SK-N-SH (cell line): ENCODE results near the gene RNF166.

Source experiments
- CTCF ChIP-seq: fragments of 200-600 bp; sonication (generic); IDR thresholded peaks from 2 replicates; pipeline ENCODE4 v1.6.1; 2017; ENCODE audit warnings: antibody characterized with exemption, mild to moderate bottlenecking, moderate library complexity
- EP300 ChIP-seq, 2 experiments: IDR thresholded peaks; 2 replicates each; pipeline versions ENCODE4 v1.4.0 to v1.6.1; 2012; ENCODE audit warnings: borderline replicate concordance in 1 of 2, low read depth in 1 of 2, low read length in 1 of 2
- EZH2phosphoT487 ChIP-seq: fragments of 200-600 bp; sonication (generic); IDR thresholded peaks from 2 replicates; pipeline ENCODE4 v1.6.1; 2017; ENCODE audit warnings: low read depth, mixed run types, mild to moderate bottlenecking, antibody characterized with exemption, moderate library complexity, borderline replicate concordance
- FOSL2 ChIP-seq: IDR thresholded peaks from 2 replicates; pipeline ENCODE4 v1.4.0; 2012; ENCODE audit warnings: low read depth, mild to moderate bottlenecking, moderate library complexity, borderline replicate concordance
- FOXM1 ChIP-seq: IDR thresholded peaks from 2 replicates; pipeline ENCODE4 v1.4.0; 2012; ENCODE audit warnings: low read depth, mild to moderate bottlenecking
- JUND ChIP-seq: IDR thresholded peaks from 2 replicates; pipeline ENCODE4 v1.4.0; 2012
- MAX ChIP-seq: IDR thresholded peaks from 2 replicates; pipeline ENCODE4 v1.4.0; 2012; ENCODE audit warnings: low read depth
- MXI1 ChIP-seq: IDR thresholded peaks from 2 replicates; pipeline ENCODE4 v1.6.1; 2012; ENCODE audit warnings: mild to moderate bottlenecking, low read depth, low read length, improper control_type of control experiment
- NRF1 ChIP-seq: IDR thresholded peaks from 2 replicates; pipeline ENCODE4 v1.6.1; 2012; ENCODE audit warnings: low read depth, mild to moderate bottlenecking, low read length
- POLR2AphosphoS5 ChIP-seq: IDR thresholded peaks from 2 replicates; pipeline ENCODE4 v1.6.1; 2012; ENCODE audit warnings: low read depth, low read length
- SIN3A ChIP-seq: IDR thresholded peaks from 2 replicates; pipeline ENCODE4 v1.6.1; 2012; ENCODE audit warnings: low read depth, mild to moderate bottlenecking, low read length, moderate library complexity, borderline replicate concordance
- SMC3 ChIP-seq: IDR thresholded peaks from 2 replicates; pipeline ENCODE4 v1.6.1; 2012; ENCODE audit warnings: low read depth, low read length, improper control_type of control experiment
- USF2 ChIP-seq: fragments of 150-350 bp; IDR thresholded peaks from 2 replicates; pipeline ENCODE4 v1.6.1; 2017; ENCODE audit warnings: antibody characterized with exemption, low read length, low read depth, borderline replicate concordance
- YY1 ChIP-seq: IDR thresholded peaks from 2 replicates; pipeline ENCODE4 v1.4.0; 2012; ENCODE audit warnings: low read depth, mild to moderate bottlenecking

GRCh38 chr16:88732172-88732960 is 26.2 kb upstream of the RNF166 start:
- TF ChIP-seq FOSL2 (no peak), CTCF (no peak), NRF1 (no peak), FOXM1 (no peak), POLR2AphosphoS5 (no peak), JUND (no peak), MAX (no peak), YY1 (no peak), MXI1 (no peak), EZH2phosphoT487 (no peak), SIN3A (no peak), SMC3 (no peak), USF2 (no peak), EP300 (IDR thresholded peaks at IDR 0.05; ENCODE audit: borderline replicate concordance in 1 of 2, low read depth in 1 of 2, low read length in 1 of 2) (no peak)
